HG03159 (cell line): ENCODE measurements around the gene MAGI2.
"Not testable (repeated sequence)": the region's sequence is repeated elsewhere in the genome, so short reads cannot be mapped to it uniquely, and the experiment has no call there.

Experiments used
- ATAC-seq: cut with Tn5 transposase; IDR thresholded peaks from one replicate; pipeline ENCODE4 v1.9.1; 2021; ENCODE audit warnings: mild to moderate bottlenecking, moderate library complexity; ENCODE audit not compliant: unreplicated experiment

The MAGI2 gene

GRCh38 chr7:78024591-78024990, 1428.9 kb downstream of the MAGI2 start:
- ATAC-seq, result no peak

GRCh38 chr7:78023191-78023590, 1430.3 kb downstream of the MAGI2 start:
- no peak for ATAC-seq

GRCh38 chr7:78022165-78022564, 1431.3 kb downstream of the MAGI2 start:
- ATAC-seq, result no peak

GRCh38 chr7:78020874-78021249, 1432.6 kb downstream of the MAGI2 start:
- no peak for ATAC-seq

- peak; percentile 35 for ATAC-seq
Measured at GRCh38 chr7:78020136-78020873, 1433.2 kb downstream of the MAGI2 start.

- peak; percentile 62 for ATAC-seq
Measured at GRCh38 chr7:78019447-78020135, 1433.9 kb downstream of the MAGI2 start.

- peak; percentile 33 for ATAC-seq
Measured at GRCh38 chr7:78018641-78019446, 1434.6 kb downstream of the MAGI2 start.

- ATAC-seq, result no peak
Measured at GRCh38 chr7:78017591-78018100, 1435.8 kb downstream of the MAGI2 start.

GRCh38 chr7:78015574-78016260, 1437.8 kb downstream of the MAGI2 start:
- no peak for ATAC-seq

GRCh38 chr7:78014401-78014800, 1439.1 kb downstream of the MAGI2 start:
- ATAC-seq, result no peak

GRCh38 chr7:78013386-78013785, 1440.1 kb downstream of the MAGI2 start:
- ATAC-seq, result no peak

GRCh38 chr7:78011642-78012041, 1441.8 kb downstream of the MAGI2 start:
- ATAC-seq, result no peak

GRCh38 chr7:78007231-78007630, 1446.2 kb downstream of the MAGI2 start:
- ATAC-seq, result no peak

GRCh38 chr7:78006063-78006755, 1447.3 kb downstream of the MAGI2 start:
- no peak for ATAC-seq

- no peak for ATAC-seq
Measured at GRCh38 chr7:78002715-78003114, 1450.8 kb downstream of the MAGI2 start.

GRCh38 chr7:78002021-78002420, 1451.4 kb downstream of the MAGI2 start:
- ATAC-seq, result no peak

- not testable (repeated sequence) for ATAC-seq
Measured at GRCh38 chr7:77999168-77999567, 1454.3 kb downstream of the MAGI2 start.

- no peak for ATAC-seq
Measured at GRCh38 chr7:77995717-77996116, 1457.8 kb downstream of the MAGI2 start.

- no peak for ATAC-seq
Measured at GRCh38 chr7:77993838-77994237, 1459.6 kb downstream of the MAGI2 start.

- ATAC-seq, result no peak
Measured at GRCh38 chr7:77991656-77992055, 1461.8 kb downstream of the MAGI2 start.
